Measurements from ENCODE around the gene PCDHGA12. TPM values are rescaled to one million over a fixed set of nuclear protein-coding genes. Genes with fewer than 3 reads are reported as not detected.
"Not testable (repeated sequence)": the region's sequence is repeated elsewhere in the genome, so short reads cannot be mapped to it uniquely, and the experiment has no call there.

Gene PCDHGA12
- total and polyA plus RNA-seq, 2 experiments from 2014 or later: 0.66 to 0.70 TPM

DNA sequence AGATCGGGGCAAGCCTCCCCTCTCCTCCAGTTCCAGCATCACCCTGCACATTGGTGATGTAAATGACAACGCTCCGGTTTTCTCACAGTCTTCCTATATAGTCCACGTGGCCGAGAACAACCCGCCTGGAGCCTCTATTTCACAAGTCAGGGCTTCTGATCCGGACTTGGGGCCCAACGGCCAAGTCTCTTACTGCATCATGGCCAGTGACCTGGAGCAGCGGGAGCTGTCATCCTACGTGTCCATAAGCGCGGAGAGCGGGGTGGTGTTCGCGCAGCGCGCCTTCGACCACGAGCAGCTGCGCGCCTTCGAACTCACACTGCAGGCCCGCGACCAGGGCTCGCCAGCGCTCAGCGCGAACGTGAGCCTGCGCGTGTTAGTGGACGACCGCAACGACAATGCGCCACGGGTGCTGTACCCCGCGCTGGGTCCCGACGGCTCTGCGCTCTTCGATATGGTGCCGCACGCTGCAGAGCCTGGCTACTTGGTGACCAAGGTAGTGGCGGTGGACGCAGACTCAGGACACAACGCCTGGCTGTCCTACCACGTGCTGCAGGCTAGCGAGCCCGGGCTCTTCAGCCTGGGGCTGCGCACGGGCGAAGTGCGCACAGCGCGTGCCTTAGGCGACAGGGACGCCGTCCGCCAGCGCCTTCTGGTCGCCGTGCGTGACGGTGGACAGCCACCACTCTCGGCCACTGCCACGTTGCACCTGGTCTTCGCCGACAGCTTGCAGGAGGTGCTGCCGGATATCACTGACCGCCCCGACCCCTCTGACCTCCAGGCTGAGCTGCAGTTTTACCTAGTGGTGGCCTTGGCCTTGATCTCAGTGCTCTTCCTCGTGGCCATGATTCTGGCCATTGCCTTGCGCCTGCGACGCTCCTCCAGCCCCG is 40.9 kb upstream of the PCDHGA12 start:
- Histone ChIP-seq H3K9me2 (replicated peaks; ENCODE audit: insufficient read depth) (no peaks in the 10 kb centered on the region), H2AFZ (no peak overlapping the region)
- TF ChIP-seq EZH2 (IDR thresholded peaks at IDR 0.05; ENCODE audit: borderline replicate concordance): no peak
- no peak for TF ChIP-seq EZH2phosphoT487 (IDR thresholded peaks at IDR 0.05; ENCODE audit: low read depth, severe bottlenecking, unreplicated experiment)
- TF ChIP-seq CTCF (IDR thresholded peaks at IDR 0.05; ENCODE audit: poor library complexity): no peak

GRCh38 chr5:141392429-141393198 is 37.7 kb upstream of the PCDHGA12 start, which contains the start of gene PCDHGA8:
Gene PCDHGA8, plus strand, starts transcription at chr5:141392633. Its CDS starts 181 bp downstream, at chr5:141392814.
- Histone ChIP-seq H3K4me3 (no peak within 1 kb of the TSS), H3K36me3 (replicated peaks; ENCODE audit: insufficient read depth, low read depth) (no peaks in the 10 kb centered on the region), H3K27ac (no peak within 1 kb of the TSS), H3K27me3 (no peaks in the 10 kb centered on the region), H3K79me2 (no peaks in the 10 kb centered on the region), H3K4me1 (ENCODE audit: insufficient read depth) (no peaks in the 10 kb centered on the region), H3K9me2 (replicated peaks; ENCODE audit: insufficient read depth) (no peaks in the 10 kb centered on the region), H2AFZ (no peak within 1 kb of the TSS), H3K4me2 (no peak within 1 kb of the TSS), H3K9me3 (ENCODE audit: low read depth) (peaks cover 63% of the 10 kb centered on the region), H4K20me1 (ENCODE audit: insufficient read depth, poor library complexity, severe bottlenecking) (no peaks in the 10 kb centered on the region)
- 98% methylated on average over 38 of the region's 38 CpGs for WGBS (ENCODE audit: low lambda C conversion rate, missing lambda C conversion rate)
- no peak for DNase-seq (ENCODE audit: low spot score)
- TF ChIP-seq EZH2 (IDR thresholded peaks at IDR 0.05; ENCODE audit: borderline replicate concordance): no peak
- no peak for TF ChIP-seq CTCF (IDR thresholded peaks at IDR 0.05; ENCODE audit: poor library complexity)
- no peak for TF ChIP-seq EZH2phosphoT487 (IDR thresholded peaks at IDR 0.05; ENCODE audit: low read depth, severe bottlenecking, unreplicated experiment)

More for the DNA sequence above, 40.9 kb upstream of the PCDHGA12 start:
- Histone ChIP-seq H3K9me3 (ENCODE audit: low read depth) (peaks cover 43% of the 10 kb centered on the region), H4K20me1 (ENCODE audit: insufficient read depth, poor library complexity, severe bottlenecking) (no peaks in the 10 kb centered on the region), H3K36me3 (replicated peaks; ENCODE audit: insufficient read depth, low read depth) (no peaks in the 10 kb centered on the region), H3K4me1 (ENCODE audit: insufficient read depth) (no peaks in the 10 kb centered on the region), H3K4me3 (no peak overlapping the region), H3K4me2 (no peak overlapping the region), H3K27me3 (no peaks in the 10 kb centered on the region), H3K79me2 (no peaks in the 10 kb centered on the region), H3K27ac (no peak overlapping the region)
- 98% methylated on average over 73 of the region's 77 CpGs for WGBS (ENCODE audit: low lambda C conversion rate, missing lambda C conversion rate)
- no peak for DNase-seq (ENCODE audit: low spot score)

GRCh38 chr5:141393267-141393666 is 37.0 kb upstream of the PCDHGA12 start:
- H3K4me1 ChIP-seq (ENCODE audit: insufficient read depth): no peaks in the 10 kb centered on the region
- H3K9me2 ChIP-seq (replicated peaks; ENCODE audit: insufficient read depth): no peaks in the 10 kb centered on the region
- no peaks in the 10 kb centered on the region for H3K36me3 ChIP-seq (replicated peaks; ENCODE audit: insufficient read depth, low read depth)
- no peak overlapping the region for H3K4me3 ChIP-seq
- H3K27ac ChIP-seq: no peak overlapping the region
- no peaks in the 10 kb centered on the region for H3K27me3 ChIP-seq
- no peak overlapping the region for H2AFZ ChIP-seq
- peaks cover 64% of the 10 kb centered on the region for H3K9me3 ChIP-seq (ENCODE audit: low read depth)
- no peaks in the 10 kb centered on the region for H3K79me2 ChIP-seq
- WGBS (ENCODE audit: low lambda C conversion rate, missing lambda C conversion rate): 97% methylated on average over 21 of the region's 21 CpGs
- no peak for DNase-seq (ENCODE audit: low spot score)
- TF ChIP-seq CTCF (IDR thresholded peaks at IDR 0.05; ENCODE audit: poor library complexity) (no peak), EZH2 (IDR thresholded peaks at IDR 0.05; ENCODE audit: borderline replicate concordance) (no peak), EZH2phosphoT487 (IDR thresholded peaks at IDR 0.05; ENCODE audit: low read depth, severe bottlenecking, unreplicated experiment) (no peak)
- H3K4me2 ChIP-seq: no peak overlapping the region
- H4K20me1 ChIP-seq (ENCODE audit: insufficient read depth, poor library complexity, severe bottlenecking): no peaks in the 10 kb centered on the region

DNA sequence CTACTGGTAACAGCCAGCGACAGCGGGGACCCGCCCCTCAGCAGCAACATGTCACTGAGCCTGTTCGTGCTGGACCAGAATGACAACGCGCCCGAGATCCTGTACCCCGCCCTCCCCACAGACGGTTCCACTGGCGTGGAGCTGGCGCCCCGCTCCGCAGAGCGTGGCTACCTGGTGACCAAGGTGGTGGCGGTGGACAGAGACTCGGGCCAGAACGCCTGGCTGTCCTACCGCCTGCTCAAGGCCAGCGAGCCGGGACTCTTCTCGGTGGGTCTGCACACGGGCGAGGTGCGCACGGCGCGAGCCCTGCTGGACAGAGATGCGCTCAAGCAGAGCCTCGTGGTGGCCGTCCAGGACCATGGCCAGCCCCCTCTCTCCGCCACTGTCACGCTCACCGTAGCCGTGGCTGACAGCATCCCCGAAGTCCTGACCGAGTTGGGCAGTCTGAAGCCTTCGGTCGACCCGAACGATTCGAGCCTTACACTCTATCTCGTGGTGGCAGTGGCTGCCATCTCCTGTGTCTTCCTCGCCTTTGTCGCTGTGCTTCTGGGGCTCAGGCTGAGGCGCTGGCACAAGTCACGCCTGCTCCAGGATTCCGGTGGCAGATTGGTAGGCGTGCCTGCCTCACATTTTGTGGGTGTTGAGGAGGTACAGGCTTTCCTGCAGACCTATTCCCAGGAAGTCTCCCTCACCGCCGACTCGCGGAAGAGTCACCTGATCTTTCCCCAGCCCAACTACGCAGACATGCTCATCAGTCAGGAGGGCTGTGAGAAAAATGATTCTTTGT is 35.7 kb upstream of the PCDHGA12 start:
- not testable (repeated sequence) for H2AFZ ChIP-seq; H3K4me3 ChIP-seq; H4K20me1 ChIP-seq (ENCODE audit: insufficient read depth, poor library complexity, severe bottlenecking); H3K27ac ChIP-seq; H3K9me2 ChIP-seq (replicated peaks; ENCODE audit: insufficient read depth); H3K79me2 ChIP-seq; H3K4me2 ChIP-seq; H3K27me3 ChIP-seq; H3K36me3 ChIP-seq (replicated peaks; ENCODE audit: insufficient read depth, low read depth); H3K4me1 ChIP-seq (ENCODE audit: insufficient read depth); DNase-seq (ENCODE audit: low spot score)
- WGBS (ENCODE audit: low lambda C conversion rate, missing lambda C conversion rate): 97% methylated on average over 37 of the region's 53 CpGs
- peaks cover 62% of the 10 kb centered on the region for H3K9me3 ChIP-seq (ENCODE audit: low read depth)

DNA sequence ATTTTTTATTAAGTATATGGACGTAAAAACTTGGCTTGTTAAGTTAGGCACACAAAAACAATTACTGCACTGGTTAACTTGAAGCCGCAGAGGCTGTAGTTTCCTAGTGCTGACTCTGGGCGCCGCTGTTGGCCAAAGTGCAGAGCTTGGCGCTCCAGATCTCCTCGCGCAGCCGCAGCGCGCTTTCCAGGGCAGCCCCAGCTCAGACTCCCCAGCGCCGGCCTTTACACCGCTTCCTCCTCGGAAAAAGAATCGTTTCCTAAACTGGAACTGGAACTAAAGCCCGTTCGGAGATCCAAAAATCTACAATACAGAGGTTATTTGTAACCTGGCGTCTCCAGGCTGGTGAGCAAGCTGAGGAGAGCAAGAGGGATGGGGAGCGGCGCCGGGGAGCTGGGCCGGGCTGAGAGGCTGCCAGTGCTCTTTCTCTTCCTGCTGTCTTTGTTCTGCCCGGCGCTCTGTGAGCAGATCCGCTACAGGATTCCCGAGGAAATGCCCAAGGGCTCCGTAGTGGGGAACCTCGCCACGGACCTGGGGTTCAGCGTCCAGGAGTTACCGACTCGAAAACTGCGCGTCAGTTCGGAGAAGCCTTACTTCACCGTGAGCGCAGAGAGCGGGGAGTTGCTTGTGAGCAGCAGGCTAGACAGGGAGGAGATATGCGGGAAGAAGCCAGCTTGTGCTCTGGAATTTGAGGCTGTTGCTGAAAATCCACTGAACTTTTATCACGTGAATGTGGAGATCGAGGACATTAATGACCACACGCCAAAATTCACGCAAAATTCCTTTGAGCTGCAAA is 32.4 kb upstream of the PCDHGA12 start, which contains the start of gene PCDHGB5:
PCDHGB5 (plus strand) TSS at position 192 of the 796 bp plus-strand sequence; CDS start at position 373, 181 bp downstream.
- H3K79me2 ChIP-seq; H3K27me3 ChIP-seq; H3K27ac ChIP-seq; H3K4me2 ChIP-seq; H3K36me3 ChIP-seq (replicated peaks; ENCODE audit: insufficient read depth, low read depth); H3K4me1 ChIP-seq (ENCODE audit: insufficient read depth); H4K20me1 ChIP-seq (ENCODE audit: insufficient read depth, poor library complexity, severe bottlenecking); DNase-seq (ENCODE audit: low spot score); H2AFZ ChIP-seq; H3K4me3 ChIP-seq; H3K9me2 ChIP-seq (replicated peaks; ENCODE audit: insufficient read depth): not testable (repeated sequence)
- WGBS (ENCODE audit: low lambda C conversion rate, missing lambda C conversion rate): 88% methylated on average over 26 of the region's 43 CpGs
- peaks cover 49% of the 10 kb centered on the region for H3K9me3 ChIP-seq (ENCODE audit: low read depth)
